CD4-positive, alpha-beta T cell treated with Interleukin-6 for 4 hours (primary cell): ENCODE results near the gene SSTR3.
A peak's percentile ranks its signal among the peaks of the same experiment; 100 is the strongest.

ENCODE experiments used
- DNase-seq: peaks from one replicate; pipeline ENCODE4 v3.0.0-alpha.2; 2020; ENCODE audit warnings: mixed read lengths

Gene SSTR3

DNA sequence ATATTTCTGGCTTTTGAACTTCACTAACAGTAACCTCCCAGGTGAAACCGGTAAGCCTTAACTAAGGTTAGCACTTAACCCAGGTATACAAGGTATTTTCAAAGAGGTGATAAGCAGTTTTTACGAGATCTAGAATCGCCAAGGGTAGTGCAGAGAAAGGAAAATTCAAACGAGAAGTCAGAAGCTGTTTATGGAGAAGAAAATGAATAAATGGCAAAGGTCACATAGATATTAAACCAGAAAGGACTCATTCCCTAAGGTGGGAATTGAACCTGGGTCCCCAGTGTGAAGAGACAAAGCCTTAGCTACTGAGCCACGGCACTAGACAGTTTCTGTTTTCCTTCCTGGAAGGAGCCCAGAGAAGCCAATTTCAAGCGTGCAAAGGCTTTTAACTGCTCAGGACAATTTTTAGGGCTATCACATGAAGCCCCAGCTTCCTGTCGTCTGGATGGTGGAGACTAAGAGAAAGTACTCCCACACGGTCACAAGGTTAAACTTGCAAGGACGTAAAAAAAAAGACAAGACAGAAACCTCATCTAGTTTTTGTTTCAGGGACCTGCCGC is 18.6 kb downstream of the SSTR3 start:
- DNase-seq: peak; percentile 53

DNA sequence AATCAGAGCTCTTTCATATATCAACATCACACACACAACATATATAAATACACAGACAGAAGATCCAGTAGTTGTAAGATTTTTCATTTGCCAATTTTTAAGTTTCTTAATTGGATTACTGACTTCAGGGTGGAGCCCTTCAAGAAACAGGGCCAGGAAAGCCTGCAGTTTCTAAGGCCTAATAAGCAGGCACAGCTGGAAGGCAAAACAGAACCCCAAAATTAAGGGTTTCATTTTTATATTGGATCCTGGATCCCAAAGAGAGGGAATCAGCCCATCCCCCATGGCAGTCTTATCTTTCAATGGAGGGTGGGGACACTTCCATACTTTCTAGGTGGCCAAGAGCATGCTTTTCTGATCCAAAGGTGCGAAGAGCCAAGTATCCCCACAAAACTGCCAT is 19.5 kb downstream of the SSTR3 start:
- no peak for DNase-seq

DNA sequence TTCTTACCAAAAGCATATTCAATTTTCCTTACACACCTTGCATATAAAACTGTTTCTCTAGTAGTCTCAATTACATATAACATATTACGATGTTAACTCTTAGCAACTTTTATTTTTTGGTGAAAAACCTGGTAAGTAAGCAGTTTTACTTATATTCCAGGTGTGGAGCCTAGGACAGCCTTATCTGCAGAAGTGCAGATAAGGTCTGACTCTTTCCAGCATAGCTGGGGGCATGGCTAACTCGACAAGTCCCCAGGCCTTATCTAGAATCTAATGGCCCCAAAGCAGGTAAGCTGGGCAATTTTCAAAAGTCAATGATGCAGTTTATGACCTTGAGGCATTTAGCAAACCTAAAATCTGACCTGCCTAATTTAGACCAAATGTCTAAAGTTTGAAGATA is 20.1 kb downstream of the SSTR3 start:
- DNase-seq: no peak

DNA sequence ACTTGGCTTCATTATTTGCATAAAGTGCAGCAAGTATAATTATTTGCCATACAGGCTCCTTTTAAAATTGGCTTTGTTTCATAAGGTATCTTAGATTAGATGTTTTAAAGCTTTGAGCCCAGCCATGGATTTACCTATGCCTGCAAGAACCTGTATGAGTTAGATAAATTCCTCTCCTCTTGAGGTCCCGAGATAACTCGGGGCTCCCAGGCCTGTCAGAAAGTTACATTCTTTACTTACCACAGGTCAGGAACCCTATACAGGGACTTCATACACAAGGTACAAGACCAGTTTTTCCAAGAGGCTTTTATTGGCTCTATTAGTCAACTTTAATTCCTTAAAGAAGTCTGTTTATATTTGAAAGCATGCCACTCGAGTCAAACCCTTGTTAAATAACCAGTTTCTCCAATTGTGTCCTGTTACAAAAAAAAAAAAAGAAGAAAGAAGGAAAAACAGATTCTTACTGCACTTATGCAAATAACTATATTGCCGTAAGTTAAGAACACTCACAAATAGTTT is 22.0 kb downstream of the SSTR3 start:
- DNase-seq: no peak

DNA sequence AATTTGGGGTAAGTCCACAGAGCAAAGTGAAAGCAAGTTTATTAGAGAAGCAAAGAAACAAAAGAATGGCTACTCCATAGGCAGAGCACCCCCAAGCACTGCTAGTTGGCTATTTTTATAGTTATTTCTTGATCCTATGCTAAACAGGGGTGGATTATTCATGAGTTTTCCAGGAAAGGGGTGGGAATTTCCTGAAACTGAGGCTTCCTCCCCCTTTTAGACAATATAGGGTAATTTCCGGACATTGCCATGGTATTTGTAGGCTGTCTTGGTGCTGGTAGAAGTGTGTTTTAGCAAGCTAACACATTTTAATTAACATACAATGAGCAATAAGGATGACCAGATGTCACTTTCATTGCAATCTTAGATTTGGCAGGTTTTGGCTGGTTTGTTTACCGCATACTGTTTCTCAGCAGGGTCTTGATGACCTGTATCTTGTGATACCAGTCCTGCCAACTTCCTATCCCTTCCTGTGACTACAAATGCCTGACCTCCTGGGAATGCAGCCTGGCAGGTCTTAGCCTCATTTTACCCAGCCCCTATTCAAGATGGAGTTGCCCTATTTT is 23.3 kb downstream of the SSTR3 start:
- no peak for DNase-seq

DNA sequence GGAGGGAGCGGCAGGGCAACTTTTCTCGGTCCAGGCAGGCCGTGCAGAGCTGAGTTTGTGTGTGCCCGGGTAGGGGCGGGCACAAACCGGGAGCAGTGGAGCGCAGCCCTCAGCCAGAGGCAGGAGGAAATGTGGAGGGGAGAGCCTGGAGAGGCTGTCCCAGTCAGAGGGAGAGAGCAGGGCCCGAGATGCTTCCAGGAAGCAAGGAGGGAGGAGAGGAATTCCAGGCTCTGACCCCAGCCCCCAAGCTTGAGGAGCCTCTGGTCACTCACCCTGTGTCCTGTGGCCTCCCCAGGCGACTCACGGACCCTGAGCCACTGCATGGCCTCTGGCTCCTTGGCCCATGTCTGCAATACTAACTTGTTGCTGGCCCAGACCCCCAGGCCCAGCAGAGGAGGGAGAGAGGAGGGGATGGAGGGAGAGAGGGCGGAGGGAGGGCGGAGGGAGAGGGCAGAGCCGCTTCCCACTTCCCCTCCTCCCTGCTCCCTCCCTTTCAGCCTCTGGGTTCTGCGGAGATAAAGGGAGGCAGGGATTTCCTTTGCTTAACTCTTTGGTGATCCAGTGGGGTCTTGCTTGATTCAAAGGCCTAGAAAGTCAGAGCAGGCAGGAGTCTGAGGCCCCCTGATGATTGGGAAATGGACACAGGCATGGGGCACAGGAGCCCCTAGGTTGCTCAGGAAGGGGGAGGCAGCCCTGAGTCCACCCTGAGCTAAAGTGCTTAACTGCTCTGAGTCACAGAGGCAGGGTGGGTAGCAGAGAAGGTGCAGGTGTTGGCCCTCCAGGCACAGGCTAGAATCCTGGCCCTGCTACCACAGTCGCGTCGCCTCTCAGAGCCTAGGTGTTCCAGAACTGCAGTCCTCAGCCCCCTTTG is 24.2 kb downstream of the SSTR3 start, which contains the start of gene C1QTNF6:
C1QTNF6 (minus strand) TSS at position 357 of the 871 bp plus-strand sequence; CDS start at position 323, 34 bp downstream.
- no peak for DNase-seq

DNA sequence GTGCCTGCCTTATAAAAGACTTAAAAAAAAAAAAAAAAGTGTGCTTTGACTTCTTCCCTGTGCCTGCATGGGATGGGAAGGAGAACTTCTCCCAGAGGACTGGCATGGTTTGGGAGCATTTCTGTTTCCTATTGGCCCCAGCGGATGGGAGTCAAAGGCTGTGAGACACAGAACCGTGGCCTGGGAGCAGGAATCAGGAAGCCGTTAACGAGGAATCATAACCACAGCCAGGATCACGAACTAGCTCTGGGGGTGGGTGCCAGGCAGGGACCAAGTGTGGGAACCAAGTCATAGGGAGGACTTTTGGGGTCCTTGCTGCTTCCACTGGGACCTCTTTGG is 24.8 kb downstream of the SSTR3 start:
- DNase-seq: no peak

DNA sequence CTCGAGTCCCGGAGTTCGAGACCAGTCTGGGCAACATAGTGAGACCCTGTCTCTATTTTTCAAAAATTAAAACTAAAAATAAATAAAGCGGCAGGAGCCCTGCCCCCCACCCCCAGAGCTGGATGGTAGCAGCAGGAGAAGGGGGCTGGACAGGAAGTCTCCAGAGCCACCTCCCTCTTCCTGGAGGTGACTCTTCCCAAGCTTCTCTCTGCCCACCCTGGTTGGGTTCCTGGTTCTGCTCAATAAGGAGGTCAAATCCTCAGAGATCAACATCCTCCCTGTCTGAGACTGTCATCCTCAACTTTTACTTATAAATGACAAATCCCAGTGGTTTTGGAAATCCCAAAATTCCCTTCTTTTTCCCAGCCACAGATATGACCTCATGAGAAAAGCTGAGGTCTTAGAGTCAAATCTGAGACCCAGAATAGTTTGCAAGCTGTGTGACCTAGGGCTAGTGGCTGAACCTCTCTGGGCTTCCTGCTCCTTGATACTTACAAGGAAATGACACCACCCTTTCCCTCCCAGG is 25.2 kb downstream of the SSTR3 start:
- DNase-seq: no peak

DNA sequence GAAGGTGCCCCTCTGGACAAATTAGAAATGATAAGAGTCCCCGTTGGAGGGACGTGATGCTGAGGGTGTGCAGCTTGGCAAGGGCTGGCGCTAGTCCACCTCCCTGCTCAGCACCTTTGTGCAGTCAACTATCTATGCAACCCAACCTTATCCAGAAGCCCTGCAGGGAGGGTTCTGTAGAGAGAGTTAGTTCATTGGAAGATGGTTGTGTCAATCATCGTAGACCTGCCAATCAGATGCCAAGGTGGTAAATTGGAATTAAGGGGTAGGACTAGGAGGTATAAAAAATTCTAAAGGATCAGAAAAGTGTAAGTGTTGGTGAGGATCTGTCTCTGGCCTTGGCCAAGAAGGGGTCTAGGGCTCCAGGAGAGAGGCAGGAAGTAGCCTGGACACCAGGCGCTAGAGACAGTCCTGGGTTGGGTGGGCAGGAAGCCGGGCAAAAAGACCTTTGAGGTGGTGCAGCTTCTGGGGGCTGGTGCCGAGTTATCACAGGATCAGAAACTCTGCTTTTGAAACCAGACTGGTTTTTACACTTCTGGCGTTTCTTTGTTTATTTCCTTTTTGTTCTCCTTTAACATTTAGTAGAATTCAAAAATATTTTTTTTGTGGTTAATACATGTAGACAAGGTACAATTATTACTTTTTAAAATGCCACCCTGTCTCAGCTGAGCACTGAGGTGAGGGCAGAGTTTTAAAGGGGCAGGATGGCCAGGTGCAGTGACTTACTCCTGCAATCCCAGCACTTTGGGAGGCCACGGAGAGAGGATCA is 25.9 kb downstream of the SSTR3 start:
- peak; percentile 55 for DNase-seq

DNA sequence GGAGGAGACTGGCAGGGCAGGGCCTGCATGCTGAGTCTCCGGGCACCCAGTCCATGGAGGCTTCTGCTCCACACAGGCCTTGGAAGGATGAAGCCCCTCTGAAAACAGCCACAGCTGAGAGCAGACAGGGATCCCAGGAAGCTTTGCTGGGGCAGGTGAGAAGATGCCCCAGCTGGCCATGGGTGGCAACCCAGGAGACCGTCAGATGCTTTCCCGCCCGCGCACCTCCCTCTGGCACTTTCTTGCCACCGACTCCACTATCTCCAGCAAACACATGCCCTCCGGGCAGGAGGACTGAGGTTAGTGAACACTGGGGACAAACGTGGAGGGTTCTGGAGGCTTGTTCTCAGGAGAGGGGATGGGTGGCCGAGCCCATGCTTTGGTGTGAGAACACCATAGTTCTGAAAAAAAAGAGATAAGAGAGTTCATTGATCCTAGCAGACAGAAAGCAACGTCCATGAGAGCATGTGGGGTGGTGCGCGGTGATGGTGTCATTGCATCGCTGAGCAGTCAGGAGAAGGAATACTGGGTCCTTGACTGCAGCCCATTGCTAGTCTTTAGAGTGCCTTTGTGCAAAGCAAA is 26.5 kb downstream of the SSTR3 start:
- no peak for DNase-seq

DNA sequence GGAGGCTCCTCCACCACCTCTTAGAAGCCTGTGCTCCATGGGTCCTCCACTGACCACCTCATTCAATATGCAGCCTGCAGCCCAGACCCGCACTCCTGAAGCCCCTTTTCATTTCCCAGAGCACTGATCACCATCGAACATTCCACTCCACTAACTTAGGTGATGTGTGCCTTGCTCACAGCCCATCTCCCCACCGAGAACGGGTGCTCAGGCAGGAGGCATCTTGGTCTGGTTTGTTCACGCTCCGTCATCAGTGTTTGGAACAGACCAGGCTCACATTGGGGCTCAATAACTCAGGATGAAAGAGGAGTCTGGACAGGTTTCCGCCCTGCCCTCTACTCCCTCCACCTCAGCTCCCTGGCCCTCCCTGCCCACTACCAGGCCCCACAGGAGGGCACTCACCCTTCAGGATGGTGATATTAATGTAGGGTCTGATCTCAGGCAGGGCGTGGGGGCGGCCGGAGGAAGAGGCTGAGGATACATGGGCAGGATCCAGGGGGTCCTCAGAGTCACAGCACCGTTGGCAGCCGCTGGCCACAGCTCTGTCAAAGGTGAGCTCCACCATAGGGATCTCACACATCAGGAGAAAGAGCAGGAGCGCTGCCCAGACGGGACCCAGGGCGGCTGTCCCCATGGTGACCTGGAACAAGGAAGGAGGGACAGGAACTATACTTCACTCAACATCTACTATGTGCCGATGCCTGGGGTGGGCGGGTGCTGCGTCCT is 27.3 kb downstream of the SSTR3 start:
- no peak for DNase-seq

DNA sequence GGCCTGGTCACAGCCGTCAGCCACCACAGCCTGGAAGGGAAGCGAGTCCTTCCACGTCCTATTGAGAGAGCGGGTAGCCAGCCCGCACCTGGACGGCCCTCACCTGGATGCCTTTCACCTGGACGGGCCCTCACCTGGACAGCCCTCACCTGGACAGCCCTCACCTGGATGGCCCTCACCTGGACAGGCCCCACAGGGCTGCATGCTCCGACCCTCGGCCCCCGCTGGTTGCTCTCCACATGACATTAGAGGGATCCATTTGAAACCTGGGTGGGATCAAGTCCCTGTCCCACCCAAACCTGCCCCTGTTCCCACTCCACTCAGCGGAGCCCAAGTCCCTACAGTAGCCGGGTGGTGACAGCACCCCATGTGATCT is 27.9 kb downstream of the SSTR3 start:
- DNase-seq: no peak

DNA sequence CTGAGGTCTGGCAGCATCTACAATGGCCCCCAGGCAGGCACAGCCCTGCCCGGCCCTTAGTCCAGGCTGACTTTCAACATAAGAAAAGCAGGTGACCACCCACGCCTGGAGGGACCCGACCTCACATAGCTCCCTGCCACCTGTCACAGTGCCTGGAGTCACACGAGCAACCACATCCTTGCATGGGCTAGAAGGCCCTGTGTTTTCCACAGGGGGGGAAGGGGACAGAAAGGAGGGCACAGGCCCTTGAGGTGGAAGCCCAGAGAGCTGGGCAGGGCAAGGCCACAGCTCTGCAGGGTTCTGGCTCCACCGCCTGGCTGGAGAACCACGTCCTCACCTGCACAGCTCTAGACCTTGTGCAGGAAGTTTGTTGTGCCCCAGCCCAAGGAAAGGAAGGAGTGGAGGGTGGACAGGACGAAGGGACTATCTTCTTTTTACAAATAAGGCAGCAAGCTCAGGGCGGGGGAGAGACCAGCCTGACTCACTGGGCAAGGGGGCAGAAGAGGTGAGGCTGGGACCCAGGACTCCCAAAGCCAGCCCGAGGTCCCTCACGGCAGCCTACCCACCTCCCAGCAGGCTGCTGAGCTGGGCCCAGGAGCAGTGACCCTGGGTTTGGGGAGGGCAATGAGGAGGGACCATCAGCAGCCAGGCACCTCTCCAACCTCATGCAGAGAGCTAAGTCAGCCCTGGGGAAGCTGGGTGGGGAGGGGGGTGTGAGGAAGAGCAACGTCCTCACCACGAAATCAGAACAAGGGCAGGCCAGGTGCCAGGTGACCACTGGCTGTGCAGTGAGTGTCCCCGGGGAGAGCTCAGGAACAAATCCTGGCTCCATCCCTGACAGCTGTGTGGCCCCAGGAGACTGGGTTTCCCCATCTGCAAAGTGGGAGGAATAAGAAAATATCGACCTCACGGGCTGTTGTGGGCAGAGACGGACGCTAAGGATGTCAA is 28.6 kb downstream of the SSTR3 start:
- peak; percentile 32 for DNase-seq

DNA sequence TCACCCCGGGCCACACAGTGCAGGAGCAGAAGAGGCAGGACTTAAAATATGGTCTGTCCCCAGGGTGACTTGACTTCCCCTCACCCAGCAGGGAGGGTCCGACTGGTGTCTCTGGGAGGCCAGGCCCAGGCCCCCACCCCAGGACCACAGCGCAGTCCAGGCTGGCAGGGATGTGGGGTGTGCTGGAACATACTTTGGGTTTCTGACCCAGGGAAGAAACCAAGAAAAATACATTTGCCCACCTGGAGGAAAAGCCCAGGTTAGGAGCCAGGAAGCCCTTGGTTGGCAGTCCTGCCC is 29.4 kb downstream of the SSTR3 start:
- no peak for DNase-seq

DNA sequence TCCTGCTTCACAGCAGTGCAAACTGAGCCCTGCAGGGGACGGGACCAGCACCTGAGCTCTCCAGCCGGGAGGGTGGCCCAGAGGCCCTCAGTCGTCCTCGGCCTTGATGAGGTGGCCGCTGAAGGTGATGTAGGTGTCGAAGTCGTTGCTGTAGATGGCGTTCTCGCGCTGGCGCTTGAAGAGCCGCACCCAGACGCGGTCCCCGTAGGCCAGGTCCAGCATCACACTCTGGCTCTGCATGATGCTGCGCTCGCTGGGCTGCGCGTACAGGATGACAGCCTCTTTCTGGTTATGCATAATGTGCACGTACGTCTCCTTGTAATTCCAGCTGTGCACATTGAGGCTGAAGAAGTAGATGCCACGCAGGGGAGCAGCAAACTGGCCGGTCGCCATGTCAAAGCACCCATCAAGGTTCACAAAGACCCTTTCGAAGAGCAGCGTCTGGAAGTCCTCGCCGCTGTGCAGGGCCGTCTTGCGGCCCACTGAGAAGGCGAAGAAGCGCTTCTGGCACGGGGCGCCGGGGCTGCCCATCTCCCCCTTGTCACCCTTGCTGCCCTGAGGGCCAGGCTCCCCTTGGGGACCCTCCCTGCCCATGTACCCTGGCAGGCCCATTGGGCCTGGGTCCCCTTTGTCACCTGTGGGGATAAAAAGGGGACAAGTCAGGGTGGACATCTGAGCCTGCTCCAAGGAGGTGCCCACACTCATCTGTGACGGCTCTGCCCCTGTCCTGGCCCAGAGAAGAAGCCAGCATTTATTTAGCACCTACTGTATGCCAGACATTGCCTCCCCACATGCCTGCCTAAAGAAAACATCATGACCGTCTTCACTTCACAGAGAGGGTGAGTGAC is 30.0 kb downstream of the SSTR3 start:
- no peak for DNase-seq

DNA sequence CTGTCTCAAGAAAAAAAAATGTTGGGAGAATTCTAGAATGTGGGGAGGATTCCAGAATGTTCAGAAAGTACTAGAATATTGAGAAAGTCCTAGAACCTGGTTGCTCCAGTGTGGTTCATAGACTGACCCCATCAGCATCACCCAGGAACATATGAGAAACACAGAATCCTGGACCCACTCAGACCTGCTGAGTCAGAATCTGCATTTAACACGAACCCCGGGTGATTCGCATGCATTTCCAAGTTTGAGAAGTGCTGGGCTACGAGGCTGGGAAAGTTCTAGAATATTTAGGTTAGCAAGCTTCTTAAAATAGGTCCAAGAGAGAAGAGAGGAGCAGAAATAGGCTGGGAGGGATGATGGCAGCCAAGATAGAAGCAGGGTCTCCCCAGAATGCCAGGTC is 30.6 kb downstream of the SSTR3 start:
- DNase-seq: no peak

DNA sequence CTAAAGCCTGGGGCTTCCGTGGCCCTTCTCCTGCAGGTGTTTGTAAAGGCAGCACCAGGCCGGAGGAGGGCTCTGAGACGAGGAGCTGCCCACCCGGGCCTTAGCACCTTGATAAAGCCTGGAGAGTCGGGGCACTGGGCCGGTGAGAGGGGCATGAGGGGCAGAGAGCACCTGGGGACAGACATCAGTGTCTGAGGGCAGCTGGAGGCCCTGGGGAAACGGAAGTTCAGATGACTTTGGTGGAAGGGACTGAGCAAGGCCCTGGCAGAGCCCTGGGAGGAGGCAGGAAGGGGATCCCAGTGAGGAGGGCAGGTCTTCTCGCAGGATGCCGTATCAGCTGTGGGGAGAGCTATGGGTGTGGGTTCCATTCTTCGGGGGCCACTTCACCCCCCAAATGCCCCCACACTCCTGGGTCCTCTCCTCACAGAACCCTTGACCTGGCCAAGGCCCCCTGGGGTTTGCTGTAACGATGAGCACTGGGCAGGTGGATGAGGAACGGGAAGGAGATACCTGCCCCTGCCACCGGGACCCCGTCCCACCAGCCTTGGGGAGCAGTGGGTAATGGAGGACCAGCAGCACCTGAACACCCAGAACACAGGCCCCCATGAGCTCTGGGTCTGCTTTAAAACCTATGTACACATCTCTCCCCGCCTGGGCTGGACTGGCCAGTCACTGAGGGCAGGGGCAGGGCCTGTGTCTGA is 31.6 kb downstream of the SSTR3 start:
- no peak for DNase-seq

DNA sequence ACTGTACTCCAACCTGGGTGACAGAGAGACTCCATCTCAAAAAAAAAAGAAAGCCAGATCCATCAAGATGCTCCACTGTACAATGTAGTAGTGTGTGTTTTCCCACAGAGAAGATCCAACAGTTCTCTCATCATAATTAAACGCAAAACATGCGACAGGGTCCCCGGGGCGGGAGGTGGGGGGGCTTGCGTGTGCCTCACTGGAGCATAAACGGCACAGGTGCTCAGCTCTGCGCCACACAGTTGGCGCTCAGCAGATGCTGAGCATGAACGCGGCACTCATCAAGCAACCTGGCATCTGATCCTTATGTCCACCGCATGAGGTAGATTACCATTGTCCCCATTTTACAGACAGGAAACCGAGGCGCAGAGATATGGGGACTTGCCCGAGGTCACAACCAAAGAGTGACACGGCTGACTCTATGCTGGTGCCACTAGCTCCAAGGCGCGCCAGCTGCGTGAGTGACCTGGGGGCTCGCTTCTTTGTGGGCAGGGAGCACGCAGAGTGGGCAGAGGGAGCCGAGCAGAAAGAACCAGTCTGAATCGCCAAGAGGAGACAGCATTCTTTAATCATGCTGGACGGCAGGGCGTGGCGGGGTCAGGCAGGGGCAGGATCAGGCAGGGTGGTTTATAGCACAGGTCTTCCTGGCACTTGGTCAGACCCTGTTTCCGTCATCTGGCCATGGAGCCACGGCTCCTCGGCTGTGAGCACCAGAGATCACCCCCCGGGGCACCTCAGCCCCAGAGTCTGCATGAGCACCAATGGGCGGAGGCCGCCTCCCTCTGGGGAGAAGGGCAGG is 32.5 kb downstream of the SSTR3 start:
- no peak for DNase-seq

DNA sequence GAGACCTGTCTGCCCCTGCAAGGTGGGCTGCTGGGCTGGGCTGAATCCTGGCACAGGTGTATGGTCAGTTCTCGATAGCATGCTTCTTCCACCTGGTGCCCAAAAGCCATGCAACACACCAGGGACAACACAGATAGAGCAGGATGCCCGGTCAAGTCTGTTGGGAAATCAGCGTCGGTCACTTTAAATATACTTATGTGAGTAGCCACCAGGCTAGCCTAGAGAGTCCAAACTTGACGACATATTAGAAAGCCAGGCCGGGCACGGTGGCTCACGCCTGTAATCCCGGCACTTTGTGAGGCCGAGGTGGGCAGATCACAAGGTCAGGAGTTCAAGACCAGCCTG is 33.2 kb downstream of the SSTR3 start:
- no peak for DNase-seq
